Measurements from ENCODE around the gene TARS3.

- TF ChIP-seq CTCF (IDR thresholded peaks at IDR 0.05) (no peak), POLR2A (IDR thresholded peaks at IDR 0.05) (no peak)
Measured at GRCh38 chr15:101732772-101733171, 8.5 kb upstream of the TARS3 start.

Measured in thyroid gland (tissue), 4 donors.